ENCODE data around the gene GORAB.

GRCh38 chr1:170596701-170597100 is 64.7 kb downstream of the GORAB start:
- TF ChIP-seq, protein P1, sequence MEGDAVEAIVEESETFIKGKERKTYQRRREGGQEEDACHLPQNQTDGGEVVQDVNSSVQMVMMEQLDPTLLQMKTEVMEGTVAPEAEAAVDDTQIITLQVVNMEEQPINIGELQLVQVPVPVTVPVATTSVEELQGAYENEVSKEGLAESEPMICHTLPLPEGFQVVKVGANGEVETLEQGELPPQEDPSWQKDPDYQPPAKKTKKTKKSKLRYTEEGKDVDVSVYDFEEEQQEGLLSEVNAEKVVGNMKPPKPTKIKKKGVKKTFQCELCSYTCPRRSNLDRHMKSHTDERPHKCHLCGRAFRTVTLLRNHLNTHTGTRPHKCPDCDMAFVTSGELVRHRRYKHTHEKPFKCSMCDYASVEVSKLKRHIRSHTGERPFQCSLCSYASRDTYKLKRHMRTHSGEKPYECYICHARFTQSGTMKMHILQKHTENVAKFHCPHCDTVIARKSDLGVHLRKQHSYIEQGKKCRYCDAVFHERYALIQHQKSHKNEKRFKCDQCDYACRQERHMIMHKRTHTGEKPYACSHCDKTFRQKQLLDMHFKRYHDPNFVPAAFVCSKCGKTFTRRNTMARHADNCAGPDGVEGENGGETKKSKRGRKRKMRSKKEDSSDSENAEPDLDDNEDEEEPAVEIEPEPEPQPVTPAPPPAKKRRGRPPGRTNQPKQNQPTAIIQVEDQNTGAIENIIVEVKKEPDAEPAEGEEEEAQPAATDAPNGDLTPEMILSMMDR (IDR thresholded peaks at IDR 0.05), result no peak
- TF ChIP-seq POLR2A (IDR thresholded peaks at IDR 0.05), result no peak
